NT2/D1 (cell line): ENCODE results near the gene GYS1.

Experiments used
- YY1 ChIP-seq: IDR thresholded peaks from 2 replicates; pipeline ENCODE4 v1.6.1; 2011; ENCODE audit not compliant: insufficient read length, insufficient read depth
- ZNF274 ChIP-seq: IDR thresholded peaks from 2 replicates; pipeline ENCODE4 v1.6.1; 2011; ENCODE audit warnings: mild to moderate bottlenecking, low read depth, low read length

GRCh38 chr19:48991873-48992580, 1.1 kb downstream of the GYS1 start:
- TF ChIP-seq YY1 (no peak), ZNF274 (no peak)
